D341Med (cell line): ENCODE measurements around the gene CREM.
A peak's percentile ranks its signal among the peaks of the same experiment; 100 is the strongest.
"Not testable (repeated sequence)": the region's sequence is repeated elsewhere in the genome, so short reads cannot be mapped to it uniquely, and the experiment has no call there.

Experiments used
- DNase-seq: peaks from one replicate; pipeline ENCODE4 v3.0.0; 2012; ENCODE audit warnings: low spot score

CREM gene

GRCh38 chr10:35194471-35194870 is 67.8 kb downstream of the CREM start:
- no peak for DNase-seq

- no peak for DNase-seq
Measured at GRCh38 chr10:35194906-35195305, 68.3 kb downstream of the CREM start.

GRCh38 chr10:35195361-35196306 is 69.0 kb downstream of the CREM start:
- DNase-seq = peak; percentile 73

DNA sequence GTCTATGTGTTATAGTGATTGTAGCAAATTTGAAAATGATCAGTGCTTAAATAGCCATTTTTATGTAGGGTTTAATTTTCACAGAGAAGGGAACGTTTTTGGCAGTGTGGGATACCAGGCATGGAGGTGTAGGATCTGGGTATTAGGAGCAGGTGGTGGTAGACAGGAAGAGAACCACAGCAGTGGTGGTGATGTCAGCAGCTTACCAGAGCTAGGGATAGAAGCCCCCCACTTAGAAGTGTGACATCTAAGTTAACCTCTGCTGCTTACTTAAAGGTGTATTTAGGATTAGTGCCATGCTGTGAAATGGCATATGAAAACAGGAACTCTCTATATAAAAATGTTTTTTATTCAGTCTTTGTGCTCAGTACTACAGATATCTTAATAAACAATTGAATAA is 73.8 kb downstream of the CREM start:
- no peak for DNase-seq

DNA sequence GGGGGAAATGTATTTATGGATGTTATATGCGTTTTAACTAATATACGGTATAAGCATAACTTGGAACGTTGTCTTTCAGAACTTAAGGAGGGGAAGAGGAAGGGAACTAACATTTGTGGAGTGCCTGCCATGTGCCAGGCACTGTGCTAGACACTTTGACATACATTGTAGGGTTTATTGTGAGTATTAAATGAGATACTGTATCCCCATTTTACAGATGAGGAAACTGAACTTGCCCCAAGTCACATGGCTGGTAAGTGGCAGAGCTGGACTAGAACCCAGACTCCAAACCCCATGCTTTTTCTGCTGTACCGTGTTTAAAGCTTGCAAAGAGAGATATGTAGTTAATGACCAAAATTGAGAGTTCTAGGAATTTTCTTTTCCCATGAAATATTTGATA is 74.6 kb downstream of the CREM start:
- no peak for DNase-seq

GRCh38 chr10:35202050-35202449 is 75.4 kb downstream of the CREM start:
- DNase-seq = no peak

- no peak for DNase-seq
Measured at GRCh38 chr10:35203745-35204144, 77.1 kb downstream of the CREM start.

GRCh38 chr10:35204650-35205319 is 78.1 kb downstream of the CREM start:
- DNase-seq = no peak

GRCh38 chr10:35206274-35206673 is 79.6 kb downstream of the CREM start:
- DNase-seq = no peak

- no peak for DNase-seq
Measured at GRCh38 chr10:35208536-35208935, 81.9 kb downstream of the CREM start.

DNA sequence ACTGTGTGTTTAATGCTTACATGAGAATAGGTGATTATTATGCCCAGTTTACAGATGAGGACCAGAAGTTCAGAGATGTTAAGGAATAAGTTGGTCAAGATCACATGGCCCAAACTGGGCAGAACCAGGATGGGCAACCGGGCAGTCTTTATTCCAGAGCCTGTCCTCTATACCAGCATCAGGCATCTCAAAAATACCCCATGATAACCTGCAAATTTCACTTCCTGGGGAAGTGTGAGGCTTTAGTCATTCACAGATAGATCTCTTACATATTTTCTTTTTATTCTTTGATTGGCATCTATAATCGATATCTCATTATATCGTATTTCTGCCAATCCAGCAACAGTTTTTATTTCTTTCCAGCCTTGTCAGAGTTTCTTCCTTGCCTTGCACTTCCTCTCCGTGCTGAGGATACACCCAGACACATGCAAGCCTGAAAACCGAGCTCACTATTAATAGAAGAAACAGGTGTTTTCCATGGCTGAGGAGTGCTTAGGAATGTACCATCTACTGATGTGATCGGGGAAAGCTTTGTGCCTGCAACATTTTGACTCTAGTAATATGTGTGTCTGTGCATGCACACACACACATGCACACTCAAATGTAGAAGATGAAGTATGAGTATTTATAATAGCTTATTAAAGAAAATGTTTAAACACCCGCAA is 82.4 kb downstream of the CREM start:
- no peak for DNase-seq

GRCh38 chr10:35210961-35211360 is 84.3 kb downstream of the CREM start:
- no peak for DNase-seq

DNA sequence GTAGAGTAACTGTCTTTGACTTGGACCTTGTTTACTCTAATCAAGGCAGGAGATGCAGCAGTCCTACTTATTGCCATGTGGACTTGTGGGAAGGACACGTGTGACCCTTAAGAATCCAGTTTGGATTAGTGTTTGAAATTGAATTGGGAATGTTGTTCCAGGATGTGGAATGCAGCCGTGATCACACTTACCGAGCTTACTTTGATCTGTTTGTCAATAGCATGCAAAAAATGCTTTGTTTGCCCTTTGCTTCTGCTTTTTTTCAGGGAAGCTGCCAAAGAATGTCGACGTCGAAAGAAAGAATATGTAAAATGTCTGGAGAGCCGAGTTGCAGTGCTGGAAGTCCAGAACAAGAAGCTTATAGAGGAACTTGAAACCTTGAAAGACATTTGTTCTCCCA is 84.7 kb downstream of the CREM start:
- no peak for DNase-seq

GRCh38 chr10:35212856-35213255 is 86.2 kb downstream of the CREM start:
- no peak for DNase-seq

DNA sequence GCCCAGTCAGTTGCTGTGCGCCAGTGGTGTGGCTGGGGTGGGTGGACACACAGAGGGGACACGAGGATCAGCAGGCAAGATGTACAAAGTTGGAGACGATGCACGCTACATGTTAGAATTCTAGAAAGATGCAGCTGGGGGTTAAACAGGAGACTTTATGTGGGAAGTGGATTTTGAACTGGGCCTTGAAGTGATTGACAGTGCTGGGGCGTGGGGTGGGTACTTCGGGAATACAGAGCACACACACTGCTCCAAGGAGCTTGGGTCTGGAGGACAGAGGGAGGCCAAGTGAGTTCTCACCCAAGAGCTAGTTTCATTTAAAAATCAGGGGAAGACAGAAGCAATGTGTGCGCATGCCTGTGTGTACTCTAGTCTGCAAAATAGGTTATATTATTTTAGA is 87.1 kb downstream of the CREM start:
- DNase-seq = no peak

DNA sequence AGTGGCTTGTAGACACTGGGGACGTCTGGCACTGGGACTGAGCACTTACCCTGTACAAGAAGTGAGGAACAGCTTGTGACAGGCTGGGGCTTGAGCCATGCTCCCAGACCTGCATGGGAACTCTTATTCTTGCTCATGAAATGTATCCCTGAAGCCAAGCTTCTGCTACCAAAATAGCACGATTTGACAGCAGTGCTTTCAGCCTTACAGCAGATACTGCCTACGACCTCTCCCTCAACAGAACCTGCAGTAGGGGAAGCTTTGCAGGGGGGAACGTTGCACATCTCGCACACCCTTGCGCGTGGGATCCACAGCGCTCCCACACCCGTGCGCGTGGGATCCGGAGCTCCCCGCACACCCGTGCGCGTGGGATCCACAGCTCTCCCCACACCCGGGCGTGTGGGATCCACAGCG is 88.0 kb downstream of the CREM start:
- DNase-seq = no peak

GRCh38 chr10:35215107-35215506 is 88.5 kb downstream of the CREM start:
- no peak for DNase-seq

- no peak for DNase-seq
Measured at GRCh38 chr10:35216303-35216905, 89.8 kb downstream of the CREM start.

GRCh38 chr10:35216956-35217355 is 90.3 kb downstream of the CREM start:
- DNase-seq = not testable (repeated sequence)

DNA sequence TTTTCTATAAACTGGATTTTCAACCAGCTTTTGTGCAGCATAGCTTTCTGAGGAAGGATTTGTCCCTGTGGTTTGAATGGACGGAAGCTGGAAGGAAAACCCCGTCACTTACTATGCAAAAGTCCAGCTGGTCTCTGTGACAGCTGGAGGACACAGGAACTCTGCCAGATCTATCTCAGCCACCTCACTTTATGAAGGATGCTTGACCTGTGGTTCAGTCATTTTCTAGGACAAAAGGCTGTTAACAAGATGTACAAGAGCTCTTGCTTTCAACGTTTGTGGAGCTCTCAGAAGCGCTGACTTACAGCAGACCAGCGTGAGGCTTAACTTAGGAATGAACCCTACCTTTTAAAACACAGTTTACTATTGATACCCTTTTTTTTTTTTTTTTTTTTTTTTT is 90.8 kb downstream of the CREM start:
- no peak for DNase-seq

GRCh38 chr10:35218339-35218955 is 91.8 kb downstream of the CREM start:
- DNase-seq = peak; percentile 74

- no peak for DNase-seq
Measured at GRCh38 chr10:35219292-35219691, 92.6 kb downstream of the CREM start.
